Ureter (tissue), 1 donor: ENCODE data around the gene ZNF354C. TPM values are rescaled to one million over a fixed set of nuclear protein-coding genes. Genes with fewer than 3 reads are reported as not detected.
"Not testable (repeated sequence)": the region's sequence is repeated elsewhere in the genome, so short reads cannot be mapped to it uniquely, and the experiment has no call there.

Experiments used
- DNase-seq: peaks from one replicate; pipeline ENCODE4 v3.0.0-alpha.2; 2020; ENCODE audit warnings: low spot score
- total RNA-seq: library from RNA; stranded (reverse); gene quantifications from one replicate; pipeline ENCODE4 v1.2.4, GENCODE V29; 2023
- donor health status: DM: yes; HTN: yes; CAD: no.

The ZNF354C gene
- 5.7 TPM for total RNA-seq

DNA sequence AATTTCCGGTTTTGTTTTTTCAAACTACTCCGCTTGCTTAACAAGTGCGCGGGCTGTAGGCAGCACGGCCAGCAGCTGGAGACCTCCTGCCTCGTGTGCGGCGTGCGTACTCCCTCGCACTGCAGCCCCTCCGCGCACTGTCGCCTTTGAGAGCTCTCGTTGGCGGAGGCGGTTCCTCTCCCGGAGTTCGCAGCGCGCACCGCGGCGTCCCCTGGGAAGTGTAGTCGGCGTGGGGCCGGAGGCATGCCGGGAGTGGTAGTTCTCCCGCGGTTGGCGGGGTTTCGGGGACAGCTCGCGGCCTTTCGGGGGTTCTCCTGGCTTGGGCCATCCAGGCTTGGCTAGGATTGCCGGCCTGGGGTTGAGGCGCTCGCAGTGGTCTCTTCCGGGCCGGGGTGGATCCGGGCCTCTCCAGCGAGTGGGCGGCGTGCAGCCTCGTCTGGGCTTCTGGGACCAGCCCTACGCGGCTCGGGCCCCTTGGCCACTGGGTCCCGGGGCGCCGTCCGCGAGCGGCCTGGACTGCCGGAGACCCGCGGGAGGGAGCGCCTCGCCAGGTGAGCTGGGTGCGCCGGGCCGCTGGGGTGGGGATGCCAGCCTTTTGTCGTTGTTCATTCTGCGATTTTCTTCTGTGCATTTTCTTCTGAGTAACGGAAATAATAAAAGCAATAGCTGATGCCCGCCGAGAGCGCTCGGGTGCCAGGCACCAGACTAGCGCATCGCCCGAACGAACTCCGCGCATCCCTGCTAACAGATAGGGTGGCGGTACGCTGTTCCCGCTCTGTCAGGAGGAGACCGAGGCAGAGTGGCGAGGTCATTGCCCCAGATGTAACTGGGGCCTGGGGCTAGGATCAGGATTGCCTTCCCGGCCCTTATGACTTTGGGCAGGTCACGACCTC lies at the start of gene ZNF354C:
Gene ZNF354C (plus strand): TSS at position 258 of the 893 bp plus-strand sequence. CDS start 1,696 bp downstream, outside the sequence.
- DNase-seq: peak; percentile 88

DNA sequence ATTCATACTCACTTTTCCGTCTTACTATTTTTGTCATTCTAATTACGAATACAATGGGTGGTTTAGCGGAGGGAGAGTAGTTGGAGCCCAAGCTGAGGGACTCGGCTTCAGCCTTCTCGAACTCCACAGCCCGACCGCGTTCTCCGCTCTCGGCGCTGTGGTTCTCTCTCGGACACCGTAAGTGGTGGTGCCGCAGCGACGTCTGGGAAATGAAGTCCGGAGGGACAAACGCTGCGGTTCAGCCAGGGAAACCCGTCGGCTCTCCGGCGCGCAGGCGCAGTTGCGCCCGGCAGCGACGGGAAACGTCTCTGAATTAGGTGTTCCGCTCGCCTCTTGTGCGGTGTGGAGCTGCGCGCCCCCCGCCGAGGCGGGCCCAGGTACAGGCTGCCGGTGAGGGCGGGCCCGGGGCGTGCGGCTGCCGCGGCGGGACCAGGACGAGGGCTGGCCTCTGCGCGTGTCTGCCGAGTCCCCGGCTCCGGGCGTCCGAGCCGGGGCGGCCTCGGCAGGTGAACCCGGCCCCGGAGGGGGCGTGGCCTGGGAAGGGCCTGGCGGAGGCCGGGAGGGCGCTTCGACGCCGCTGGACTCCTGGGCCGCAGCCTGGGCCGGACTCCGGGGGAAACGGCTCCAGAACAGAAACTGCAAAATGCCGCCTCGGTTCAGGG lies 36.5 kb upstream of the ZNF354C start, which contains the start of gene ZNF879:
Gene ZNF879 (plus strand): TSS at position 277 of the 662 bp plus-strand sequence. CDS start 1,201 bp downstream, outside the sequence.
- DNase-seq: peak; percentile 94

GRCh38 chr5:179033004-179033580 lies 27.1 kb upstream of the ZNF354C start:
- DNase-seq: no peak

- no peak for DNase-seq
Measured at GRCh38 chr5:179044765-179045164, 15.4 kb upstream of the ZNF354C start.

GRCh38 chr5:179051784-179052183 lies 8.4 kb upstream of the ZNF354C start:
- no peak for DNase-seq

DNA sequence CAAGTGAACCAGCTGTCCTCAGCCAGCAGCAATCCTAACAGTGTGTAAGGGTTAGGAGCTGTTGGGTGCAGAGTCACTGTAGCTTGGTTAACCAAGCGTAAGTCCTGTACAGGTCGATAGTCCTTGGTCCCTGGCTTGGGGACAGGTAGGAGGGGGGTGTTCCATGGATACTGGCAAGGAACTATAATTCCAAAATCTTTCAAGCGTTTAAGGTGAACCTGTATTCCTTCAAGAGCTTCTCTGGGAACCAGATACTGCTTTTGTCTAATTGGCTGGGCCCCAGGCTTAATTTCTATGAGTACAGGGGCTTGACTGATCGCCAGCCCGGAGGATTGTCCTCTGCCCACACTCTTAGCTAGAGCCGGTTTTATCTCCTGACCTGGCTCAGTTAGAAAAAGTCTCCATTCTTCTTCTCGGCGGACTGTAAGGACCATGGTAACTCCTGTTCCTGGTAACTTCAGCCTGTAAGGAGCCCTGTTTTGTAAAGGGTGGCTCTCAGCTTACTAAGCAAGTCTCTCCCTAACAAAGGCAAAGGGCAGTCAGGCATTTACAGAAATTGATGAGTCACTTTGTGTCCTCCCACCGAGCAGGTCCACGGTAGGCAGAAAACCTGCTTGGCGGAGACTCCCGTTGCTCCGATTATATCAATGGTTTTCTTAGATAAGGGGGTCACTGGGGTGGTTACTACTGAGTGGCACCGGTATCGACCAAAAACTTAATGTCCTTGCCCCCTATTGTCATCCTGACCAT lies 6.0 kb upstream of the ZNF354C start:
- no peak for DNase-seq

DNA sequence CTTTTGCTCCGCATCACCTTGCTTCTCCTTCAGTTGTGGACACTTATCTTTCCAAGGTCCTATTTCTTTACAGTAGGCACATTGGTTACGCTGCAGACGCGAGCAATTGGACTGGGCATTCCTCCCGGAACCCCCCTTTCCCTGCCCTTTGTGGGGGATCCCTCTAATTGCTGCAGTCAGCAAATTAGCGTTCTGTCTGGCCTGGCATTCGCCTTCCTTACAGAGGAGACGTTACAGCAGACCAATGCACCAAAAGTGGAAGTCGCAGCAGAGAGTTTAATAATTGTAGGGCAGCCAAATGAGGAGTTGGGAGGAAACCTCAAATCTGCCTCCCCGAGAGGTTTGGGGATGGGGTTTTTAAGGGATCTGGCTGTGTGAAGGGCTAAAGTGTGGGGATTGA lies 5.3 kb upstream of the ZNF354C start:
- DNase-seq: no peak

DNA sequence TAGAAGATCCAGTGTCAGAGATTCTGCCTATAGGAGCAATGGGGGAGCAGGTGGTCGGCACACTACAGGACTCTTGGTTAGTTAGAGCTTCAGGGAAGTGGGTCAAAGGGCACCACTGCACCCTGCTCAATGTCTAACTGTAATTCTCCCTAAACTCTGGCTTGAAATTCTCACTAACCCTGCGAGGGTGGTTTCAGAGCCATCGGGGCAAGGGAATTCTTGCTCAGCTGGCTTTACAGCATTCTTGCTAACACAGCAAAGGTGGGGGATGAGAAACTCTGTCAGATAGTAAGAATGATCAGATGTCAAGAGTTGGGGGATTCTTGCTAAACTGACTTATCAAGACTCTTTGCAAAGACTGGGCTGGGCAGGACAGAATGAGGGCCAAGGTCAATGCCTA lies 4.7 kb upstream of the ZNF354C start:
- DNase-seq: no peak

DNA sequence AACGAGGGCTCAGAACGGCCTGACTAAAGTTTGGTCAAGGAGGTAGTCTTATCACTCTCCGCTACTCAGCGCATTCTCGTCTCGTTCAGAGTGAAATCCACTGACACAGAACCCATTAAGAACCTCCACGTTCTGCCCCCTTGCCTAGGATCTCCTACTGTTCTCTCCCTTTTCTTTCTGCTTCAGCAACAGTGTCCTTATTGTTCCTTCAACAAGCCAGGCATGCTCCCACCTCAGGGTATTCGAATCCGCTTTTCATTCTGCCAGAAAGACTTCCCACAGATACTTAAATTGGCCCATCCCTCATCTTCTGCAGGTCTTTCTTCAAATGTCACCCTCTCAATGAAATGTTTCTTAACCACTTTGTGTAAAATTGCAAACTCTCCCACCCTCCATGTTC lies 4.3 kb upstream of the ZNF354C start:
- DNase-seq: no peak

DNA sequence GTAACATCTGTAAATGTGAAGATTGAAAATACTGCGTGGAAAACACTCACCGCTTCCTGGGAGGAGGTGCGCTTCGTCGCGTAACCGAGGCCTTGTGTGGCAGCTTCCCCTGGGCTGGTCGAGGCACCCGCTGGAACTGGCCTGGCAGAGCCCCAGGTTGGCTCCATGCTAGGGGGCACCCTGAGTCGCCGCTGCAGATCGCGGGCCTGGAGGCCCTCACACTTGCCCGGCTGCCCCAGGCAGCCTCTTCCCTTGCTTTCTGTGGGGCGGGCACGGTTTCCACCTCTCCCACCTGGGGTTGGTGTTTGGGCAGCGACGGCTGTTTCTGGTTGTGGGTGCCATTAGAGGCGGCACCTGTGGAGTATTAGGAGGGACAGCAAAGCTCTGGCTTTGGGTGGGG lies 852 bp downstream of the ZNF354C start:
- DNase-seq: no peak

GRCh38 chr5:179065703-179066102 lies 5.5 kb downstream of the ZNF354C start:
- DNase-seq: no peak

DNA sequence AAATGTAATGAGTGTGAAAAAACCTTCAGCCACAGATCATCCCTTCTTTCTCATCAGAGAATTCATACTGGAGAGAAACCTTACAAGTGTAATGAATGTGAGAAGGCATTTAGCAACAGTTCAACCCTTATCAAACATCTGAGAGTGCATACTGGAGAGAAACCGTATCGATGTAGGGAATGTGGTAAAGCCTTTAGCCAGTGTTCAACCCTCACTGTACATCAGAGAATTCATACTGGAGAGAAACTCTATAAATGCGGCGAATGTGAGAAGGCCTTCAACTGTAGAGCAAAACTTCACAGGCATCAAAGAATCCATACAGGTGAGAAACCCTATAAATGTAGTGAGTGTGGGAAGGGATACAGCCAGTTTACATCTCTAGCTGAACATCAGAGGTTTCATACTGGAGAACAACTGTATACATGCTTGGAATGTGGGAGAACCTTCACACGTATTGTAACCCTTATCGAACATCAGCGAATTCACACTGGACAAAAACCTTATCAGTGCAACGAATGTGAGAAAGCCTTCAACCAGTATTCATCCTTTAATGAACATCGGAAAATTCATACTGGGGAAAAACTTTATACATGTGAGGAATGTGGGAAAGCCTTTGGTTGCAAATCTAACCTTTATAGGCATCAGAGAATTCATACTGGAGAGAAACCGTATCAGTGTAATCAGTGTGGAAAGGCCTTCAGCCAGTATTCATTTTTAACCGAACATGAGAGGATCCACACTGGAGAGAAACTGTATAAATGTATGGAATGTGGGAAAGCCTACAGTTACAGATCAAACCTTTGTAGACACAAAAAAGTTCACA lies 19.2 kb downstream of the ZNF354C start:
- DNase-seq: no peak

- DNase-seq: no peak
Measured at GRCh38 chr5:179080724-179081123, 20.6 kb downstream of the ZNF354C start.

- DNase-seq: no peak
Measured at GRCh38 chr5:179089502-179089901, 29.3 kb downstream of the ZNF354C start.

DNA sequence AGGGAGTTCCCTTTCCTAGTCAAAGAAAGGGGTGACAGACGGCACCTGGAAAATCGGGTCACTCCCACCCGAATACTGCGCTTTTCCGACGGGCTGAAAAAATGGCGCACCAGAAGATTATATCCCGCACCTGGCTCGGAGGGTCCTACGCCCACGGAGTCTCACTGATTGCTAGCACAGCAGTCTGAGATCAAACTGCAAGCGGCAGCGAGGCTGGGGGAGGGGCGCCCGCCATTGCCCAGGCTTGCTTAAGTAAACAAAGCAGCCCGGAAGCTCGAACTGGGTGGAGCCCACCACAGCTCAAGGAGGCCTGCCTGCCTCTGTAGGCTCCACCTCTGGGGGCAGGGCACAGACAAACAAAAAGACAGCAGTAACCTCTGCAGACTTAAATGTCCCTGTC lies 41.1 kb downstream of the ZNF354C start:
- not testable (repeated sequence) for DNase-seq

- no peak for DNase-seq
Measured at GRCh38 chr5:179110528-179110927, 50.4 kb downstream of the ZNF354C start.

DNA sequence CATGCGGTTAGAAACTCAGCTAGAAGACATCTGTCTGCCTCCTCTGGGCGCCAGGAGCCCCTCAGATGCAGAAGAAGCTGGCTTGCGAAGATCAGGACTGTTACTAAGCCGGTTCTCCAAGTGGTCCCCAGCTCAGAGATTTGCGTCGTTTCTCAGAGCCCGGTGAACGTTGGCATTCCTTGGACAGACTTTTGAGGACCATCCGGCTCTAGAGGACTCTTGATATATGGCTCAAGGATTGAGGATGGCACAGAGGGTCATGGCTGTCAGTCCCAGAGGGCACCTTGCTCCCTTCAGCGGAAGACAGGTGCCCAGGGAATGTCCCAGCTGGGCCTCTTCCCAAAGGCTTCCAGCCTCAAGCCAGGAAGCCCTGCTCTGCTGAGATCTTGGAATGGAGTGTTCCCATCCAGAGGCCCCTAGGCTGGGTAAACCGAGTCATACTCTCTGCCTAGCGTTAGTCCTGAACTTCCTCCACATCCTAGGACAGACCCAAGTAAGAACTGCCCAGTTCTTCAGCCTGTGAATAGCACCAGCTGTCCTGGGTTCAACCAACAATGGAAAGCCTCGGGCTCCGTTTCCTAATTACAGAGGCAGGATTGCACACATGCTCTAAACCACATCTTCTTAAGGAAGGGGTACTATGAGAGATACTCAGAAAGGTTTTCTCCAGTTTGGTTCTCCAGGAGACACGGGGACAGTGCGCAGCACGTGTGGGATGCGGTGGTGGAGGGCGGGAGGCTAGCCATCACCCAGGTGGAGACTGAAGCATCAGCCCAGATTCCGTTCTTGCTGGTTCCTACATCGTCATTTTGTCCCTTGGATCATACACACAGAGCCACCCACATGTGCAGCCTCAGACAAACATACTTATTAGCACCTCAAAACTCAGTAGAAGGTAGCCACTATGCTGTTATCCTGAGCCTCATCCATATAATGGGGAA lies 51.4 kb downstream of the ZNF354C start:
- DNase-seq: no peak

DNA sequence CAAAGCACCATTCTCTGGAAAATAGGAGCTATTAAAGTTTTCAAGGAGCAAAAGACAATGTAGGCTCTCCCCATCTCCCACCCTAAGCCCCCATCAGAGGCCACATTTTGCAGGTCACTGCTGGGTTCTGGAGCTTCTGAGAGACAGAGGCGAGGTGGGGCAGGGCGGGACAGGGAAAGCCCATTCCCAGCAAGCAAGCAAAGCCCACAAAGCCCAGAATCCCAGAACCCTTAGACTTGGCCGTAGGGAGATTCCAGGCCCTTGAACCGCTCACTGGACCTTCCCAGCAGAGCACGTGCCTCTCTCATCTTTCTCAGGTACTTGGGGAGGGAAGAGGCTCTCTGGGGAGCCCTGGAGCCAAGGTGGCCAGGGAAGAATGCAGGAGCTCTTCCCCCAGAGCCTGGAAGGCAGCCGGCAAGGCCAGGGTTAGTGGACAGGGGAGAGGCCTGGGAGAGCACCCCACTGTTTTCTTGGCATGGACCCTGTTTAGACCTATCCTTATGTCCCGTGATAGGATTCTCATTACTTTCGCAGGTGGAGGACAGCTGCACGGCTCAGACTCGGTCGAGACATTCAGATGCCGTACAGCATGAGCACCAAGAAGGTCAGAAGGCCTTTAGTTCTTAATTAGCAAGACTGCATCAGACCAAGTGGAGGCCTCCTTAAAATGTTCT lies 52.4 kb downstream of the ZNF354C start:
- DNase-seq: no peak

GRCh38 chr5:179113143-179113530 lies 53.0 kb downstream of the ZNF354C start:
- DNase-seq: no peak
